OCI-LY1 (cell line): ENCODE data around the gene SPSB4.

Source experiments
- CTCF ChIP-seq: fragments of 200-600 bp; sonication (generic), shearing (Covaris generic); IDR thresholded peaks from 2 replicates; pipeline ENCODE4 v1.5.1; 2017; ENCODE audit warnings: mild to moderate bottlenecking, antibody characterized with exemption, low read length, moderate library complexity, mixed read lengths
- EZH2 ChIP-seq: fragments of 200-600 bp; sonication (generic), shearing (Covaris generic); IDR thresholded peaks from 2 replicates; pipeline ENCODE4 v1.8.0; 2017; ENCODE audit warnings: borderline replicate concordance, mixed run types, mild to moderate bottlenecking, antibody characterized with exemption, low read length, moderate library complexity, mixed read lengths

- TF ChIP-seq CTCF (no peak), EZH2 (no peak)
These were observed 97.6 kb downstream of the SPSB4 start for GRCh38 chr3:141148770-141149169.
